Measurements from ENCODE around the gene RAD51B. TPM values are rescaled to one million over a fixed set of nuclear protein-coding genes. Genes with fewer than 3 reads are reported as not detected.

The RAD51B gene
- polyA plus RNA-seq, 1 donor (not counting 4 experiments of a cell fraction or from before 2014, with no cell fraction given), result 13.3 TPM

DNA sequence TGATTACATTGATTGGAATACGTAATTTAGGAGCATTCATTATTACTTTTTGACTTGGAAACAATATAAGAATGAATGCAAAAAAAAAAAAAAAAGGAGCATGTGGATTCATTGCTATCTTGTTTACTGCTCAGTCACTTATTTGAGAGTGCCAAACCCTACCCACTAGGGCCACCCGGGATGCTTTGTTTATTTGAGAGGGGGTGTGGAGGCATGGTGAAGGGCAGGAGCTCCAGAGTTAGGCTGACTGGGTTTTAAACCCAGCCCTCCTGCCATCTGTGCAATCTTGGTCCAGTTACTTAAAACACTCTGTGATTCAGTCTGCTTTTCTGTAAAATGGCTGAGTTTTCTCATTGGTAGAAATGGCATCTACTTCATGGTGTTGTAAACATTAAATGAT lies 195.2 kb downstream of the RAD51B start:
- H3K4me2 ChIP-seq (ENCODE audit: control insufficient read depth, extremely low read depth, insufficient read depth, low read depth, low read length), result no peak overlapping the region
- no peaks in the 10 kb centered on the region for H3K9me1 ChIP-seq (ENCODE audit: control insufficient read depth, extremely low read depth, insufficient read depth, low read length)
- H3K9ac ChIP-seq (ENCODE audit: control insufficient read depth, extremely low read depth, insufficient read depth, low read length), result no peak overlapping the region
- no peaks in the 10 kb centered on the region for H3K36me3 ChIP-seq (ENCODE audit: control insufficient read depth in 2 of 2, extremely low read depth in 1 of 2, insufficient read depth in 2 of 2, low read length in 2 of 2)
- no peaks in the 10 kb centered on the region for H3K27me3 ChIP-seq (ENCODE audit: control insufficient read depth, extremely low read depth, insufficient read depth, low read length)
- dilution Hi-C loops (cut with MboI; ENCODE audit: extremely low pct_ligation_motif_present, low sequenced_read_pairs), result no loop called here
- H3K9me3 ChIP-seq (ENCODE audit: control insufficient read depth, low read depth, low read length), result no peaks in the 10 kb centered on the region
- H3K4me1 ChIP-seq (ENCODE audit: control insufficient read depth, extremely low read depth, insufficient read depth, low read length), result no peaks in the 10 kb centered on the region
- H3K4me3 ChIP-seq (ENCODE audit: control insufficient read depth in 2 of 3, extremely low read depth in 1 of 3, insufficient read depth in 2 of 3, low read depth in 1 of 3, low read length in 3 of 3), result no peak overlapping the region
- DNase-seq (ENCODE audit: low read depth, low spot score) (no peak), FAIRE-seq (no peak)
- no peak overlapping the region for H2AFZ ChIP-seq (ENCODE audit: control insufficient read depth, low read length)
- no peak for TF ChIP-seq EZH2 (IDR thresholded peaks at IDR 0.05; ENCODE audit: low read length)
- TF ChIP-seq, protein P1, sequence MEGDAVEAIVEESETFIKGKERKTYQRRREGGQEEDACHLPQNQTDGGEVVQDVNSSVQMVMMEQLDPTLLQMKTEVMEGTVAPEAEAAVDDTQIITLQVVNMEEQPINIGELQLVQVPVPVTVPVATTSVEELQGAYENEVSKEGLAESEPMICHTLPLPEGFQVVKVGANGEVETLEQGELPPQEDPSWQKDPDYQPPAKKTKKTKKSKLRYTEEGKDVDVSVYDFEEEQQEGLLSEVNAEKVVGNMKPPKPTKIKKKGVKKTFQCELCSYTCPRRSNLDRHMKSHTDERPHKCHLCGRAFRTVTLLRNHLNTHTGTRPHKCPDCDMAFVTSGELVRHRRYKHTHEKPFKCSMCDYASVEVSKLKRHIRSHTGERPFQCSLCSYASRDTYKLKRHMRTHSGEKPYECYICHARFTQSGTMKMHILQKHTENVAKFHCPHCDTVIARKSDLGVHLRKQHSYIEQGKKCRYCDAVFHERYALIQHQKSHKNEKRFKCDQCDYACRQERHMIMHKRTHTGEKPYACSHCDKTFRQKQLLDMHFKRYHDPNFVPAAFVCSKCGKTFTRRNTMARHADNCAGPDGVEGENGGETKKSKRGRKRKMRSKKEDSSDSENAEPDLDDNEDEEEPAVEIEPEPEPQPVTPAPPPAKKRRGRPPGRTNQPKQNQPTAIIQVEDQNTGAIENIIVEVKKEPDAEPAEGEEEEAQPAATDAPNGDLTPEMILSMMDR (optimal IDR thresholded peaks at IDR 0.05 in 1 of 3, IDR thresholded peaks at IDR 0.05 in 1 of 3, conservative IDR thresholded peaks at IDR 0.05 in 1 of 3; ENCODE audit: extremely low read depth in 1 of 3, insufficient read depth in 2 of 3, low read length in 3 of 3), result no peak
- no peak overlapping the region for H3K27ac ChIP-seq (ENCODE audit: control insufficient read depth, insufficient read depth, low read length)
- H4K20me1 ChIP-seq (ENCODE audit: control insufficient read depth, extremely low read depth, insufficient read depth, low read length), result no peaks in the 10 kb centered on the region
- H3K79me2 ChIP-seq (ENCODE audit: control insufficient read depth, insufficient read depth, low read length), result no peaks in the 10 kb centered on the region

DNA sequence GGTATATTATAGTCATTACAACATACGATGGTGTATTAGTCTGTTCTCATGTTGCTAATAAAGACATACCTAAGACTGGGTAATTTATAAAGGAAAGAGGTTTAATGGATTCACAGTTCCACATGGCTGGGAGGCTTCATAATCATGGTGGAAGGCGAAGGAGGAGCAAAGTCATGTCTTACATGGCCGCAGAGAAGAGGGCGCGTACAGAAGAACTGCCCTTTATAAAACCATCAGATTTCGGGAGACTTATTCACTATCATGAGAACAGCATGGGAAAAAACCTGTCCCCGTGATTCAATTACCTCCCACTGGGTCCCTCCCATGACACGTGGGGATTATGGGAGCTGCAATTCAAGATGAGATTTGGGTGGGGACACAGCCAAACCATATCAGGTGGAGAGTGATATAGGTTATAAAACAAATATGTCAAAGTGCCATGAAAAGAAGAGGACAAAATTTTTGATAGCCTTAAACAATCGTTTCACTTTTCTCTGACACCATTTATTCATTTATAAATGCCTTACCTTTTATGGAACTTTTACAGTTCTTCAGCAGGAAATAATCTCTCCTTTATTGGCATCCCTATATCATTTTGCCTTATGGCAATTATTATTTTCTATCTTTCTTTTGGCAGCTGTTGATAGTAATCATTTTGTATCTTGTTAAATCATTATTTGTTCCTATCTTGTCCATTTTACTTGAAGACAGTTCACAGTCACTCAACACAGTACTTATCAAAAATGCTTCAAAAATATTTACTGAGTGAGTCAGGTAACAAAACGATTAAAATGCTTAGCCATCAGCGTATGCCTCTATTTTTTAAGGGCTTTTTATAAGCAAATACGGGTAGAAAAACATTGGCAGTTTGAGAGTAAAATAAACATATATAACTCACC lies 196.0 kb downstream of the RAD51B start:
- no peak overlapping the region for H3K4me3 ChIP-seq (ENCODE audit: control insufficient read depth in 2 of 3, extremely low read depth in 1 of 3, insufficient read depth in 2 of 3, low read depth in 1 of 3, low read length in 3 of 3)
- FAIRE-seq (no peak), DNase-seq (ENCODE audit: low read depth, low spot score) (no peak)
- no peaks in the 10 kb centered on the region for H4K20me1 ChIP-seq (ENCODE audit: control insufficient read depth, extremely low read depth, insufficient read depth, low read length)
- H3K36me3 ChIP-seq (ENCODE audit: control insufficient read depth in 2 of 2, extremely low read depth in 1 of 2, insufficient read depth in 2 of 2, low read length in 2 of 2), result no peaks in the 10 kb centered on the region
- H3K79me2 ChIP-seq (ENCODE audit: control insufficient read depth, insufficient read depth, low read length), result no peaks in the 10 kb centered on the region
- H3K4me1 ChIP-seq (ENCODE audit: control insufficient read depth, extremely low read depth, insufficient read depth, low read length), result no peaks in the 10 kb centered on the region
- dilution Hi-C loops (cut with MboI; ENCODE audit: extremely low pct_ligation_motif_present, low sequenced_read_pairs), result no loop called here
- no peaks in the 10 kb centered on the region for H3K27me3 ChIP-seq (ENCODE audit: control insufficient read depth, extremely low read depth, insufficient read depth, low read length)
- H3K9me3 ChIP-seq (ENCODE audit: control insufficient read depth, low read depth, low read length), result no peaks in the 10 kb centered on the region
- no peak overlapping the region for H3K4me2 ChIP-seq (ENCODE audit: control insufficient read depth, extremely low read depth, insufficient read depth, low read depth, low read length)
- no peak for TF ChIP-seq EZH2 (IDR thresholded peaks at IDR 0.05; ENCODE audit: low read length)
- TF ChIP-seq, protein P1 (optimal IDR thresholded peaks at IDR 0.05 in 1 of 3, IDR thresholded peaks at IDR 0.05 in 1 of 3, conservative IDR thresholded peaks at IDR 0.05 in 1 of 3; ENCODE audit: extremely low read depth in 1 of 3, insufficient read depth in 2 of 3, low read length in 3 of 3), result no peak
- no peak overlapping the region for H3K9ac ChIP-seq (ENCODE audit: control insufficient read depth, extremely low read depth, insufficient read depth, low read length)
- H2AFZ ChIP-seq (ENCODE audit: control insufficient read depth, low read length), result no peak overlapping the region
- H3K27ac ChIP-seq (ENCODE audit: control insufficient read depth, insufficient read depth, low read length), result no peak overlapping the region
- no peaks in the 10 kb centered on the region for H3K9me1 ChIP-seq (ENCODE audit: control insufficient read depth, extremely low read depth, insufficient read depth, low read length)

Data from keratinocyte (primary cell).